SU-DHL-6 (cell line): ENCODE results near the gene SRCAP.
A peak's percentile ranks its signal among the peaks of the same experiment; 100 is the strongest.

ENCODE experiments used
- H2AFZ ChIP-seq: fragments of 200-600 bp; sonication (generic); 2 replicates; pipeline ENCODE4 v1.6.1; 2014; ENCODE audit warnings: low read depth, mild to moderate bottlenecking, moderate library complexity, mixed read lengths, antibody characterized with exemption, low read length; ENCODE audit not compliant: severe bottlenecking
- H3F3A ChIP-seq: fragments of 200-600 bp; shearing (Covaris generic); 2 replicates; pipeline ENCODE4 v1.6.0; 2016; ENCODE audit warnings: antibody characterized with exemption, mild to moderate bottlenecking; ENCODE audit not compliant: insufficient read depth
- H3K27ac ChIP-seq: fragments of 200-600 bp; sonication (generic); 2 replicates; pipeline ENCODE4 v1.5.1; 2016; ENCODE audit warnings: low read depth, mild to moderate bottlenecking, low read length, moderate library complexity, mixed read lengths
- H3K27me3 ChIP-seq: fragments of 200-600 bp; sonication (generic), shearing (Covaris generic); 2 replicates; pipeline ENCODE4 v1.6.0; 2014; ENCODE audit warnings: mild to moderate bottlenecking, low read length
- H3K36me3 ChIP-seq: fragments of 200-600 bp; sonication (generic); 2 replicates; pipeline ENCODE4 v1.6.1; 2014; ENCODE audit warnings: mild to moderate bottlenecking, low read length, mixed read lengths
- H3K4me2 ChIP-seq: fragments of 300-600, 200-600 bp; shearing (Covaris generic), sonication (generic); 2 replicates; pipeline ENCODE4 v1.6.0; 2014; ENCODE audit warnings: low read length, low read depth, mild to moderate bottlenecking; ENCODE audit not compliant: poor library complexity, severe bottlenecking
- H3K4me3 ChIP-seq: fragments of 200-600 bp; sonication (generic); 2 replicates; pipeline ENCODE4 v1.5.1; 2014; ENCODE audit warnings: antibody characterized with exemption, low read length, mild to moderate bottlenecking, mixed read lengths; ENCODE audit not compliant: insufficient read depth, poor library complexity, severe bottlenecking
- H3K79me2 ChIP-seq: fragments of 200-600 bp; sonication (generic); 2 replicates; pipeline ENCODE4 v1.6.1; 2014; ENCODE audit warnings: mild to moderate bottlenecking, low read length, moderate library complexity; ENCODE audit not compliant: insufficient read depth
- H3K9ac ChIP-seq: fragments of 200-600 bp; sonication (generic); 2 replicates; pipeline ENCODE4 v1.7.0; 2014; ENCODE audit warnings: mild to moderate bottlenecking, low read length
- H3K9me2 ChIP-seq: fragments of 200-600 bp; sonication (generic); replicated peaks from 2 replicates; pipeline ENCODE4 v1.6.1; 2014; ENCODE audit warnings: low read length; ENCODE audit not compliant: insufficient read depth
- H3K9me3 ChIP-seq: fragments of 200-600 bp; sonication (generic); 2 replicates; pipeline ENCODE4 v1.6.1; 2014; ENCODE audit warnings: low read length, mixed read lengths; ENCODE audit not compliant: insufficient read depth
- H4K20me1 ChIP-seq: fragments of 200-600 bp; sonication (generic); 2 replicates; pipeline ENCODE4 v1.6.1; 2014; ENCODE audit warnings: low read depth, mild to moderate bottlenecking, antibody characterized with exemption, low read length, moderate library complexity, mixed read lengths
- CTCF ChIP-seq: fragments of 200-600 bp; sonication (generic); IDR thresholded peaks from one replicate; pipeline ENCODE4 v1.5.1; 2017; ENCODE audit warnings: antibody characterized with exemption, mild to moderate bottlenecking, low read length, moderate library complexity; ENCODE audit not compliant: insufficient read depth, poor library complexity, severe bottlenecking
- EZH2phosphoT487 ChIP-seq: fragments of 200-600 bp; sonication (generic), shearing (Covaris generic); conservative IDR thresholded peaks from 2 replicates; pipeline ENCODE4 v1.6.1; 2018; ENCODE audit warnings: mild to moderate bottlenecking, antibody characterized with exemption, low read length, moderate library complexity, mixed read lengths

Gene SRCAP

GRCh38 chr16:30762991-30763725 lies 64.2 kb downstream of the SRCAP start:
- TF ChIP-seq EZH2phosphoT487 (no peak), CTCF (no peak)
- Histone ChIP-seq H3K4me2 (peak overlapping the region; percentile 69), H3F3A (peaks cover 11% of the 10 kb centered on the region; the same call in 1 of the 2 replicates), H2AFZ (no peak overlapping the region), H3K9ac (peak overlapping the region; percentile 80), H3K79me2 (peaks cover 15% of the 10 kb centered on the region), H3K27ac (no peak overlapping the region), H3K4me3 (peak overlapping the region; percentile 89), H4K20me1 (no peaks in the 10 kb centered on the region), H3K27me3 (no peaks in the 10 kb centered on the region), H3K9me3 (no peaks in the 10 kb centered on the region), H3K9me2 (no peaks in the 10 kb centered on the region), H3K36me3 (0 out of 2 replicates have a peak, but pooled peaks cover 3% of the 10 kb centered on the region)

- Histone ChIP-seq H3K9ac (no peak overlapping the region), H4K20me1 (no peaks in the 10 kb centered on the region), H3K4me3 (no peak overlapping the region), H2AFZ (no peak overlapping the region), H3F3A (peaks cover 11% of the 10 kb centered on the region; the same call in 1 of the 2 replicates), H3K79me2 (peaks cover 15% of the 10 kb centered on the region), H3K9me2 (no peaks in the 10 kb centered on the region), H3K27ac (no peak overlapping the region), H3K9me3 (no peaks in the 10 kb centered on the region), H3K27me3 (no peaks in the 10 kb centered on the region), H3K36me3 (0 out of 2 replicates have a peak, but pooled peaks cover 3% of the 10 kb centered on the region), H3K4me2 (no peak overlapping the region)
- TF ChIP-seq CTCF (no peak), EZH2phosphoT487 (no peak)
These were observed 65.1 kb downstream of the SRCAP start for GRCh38 chr16:30764086-30764485.

- no peak overlapping the region for H2AFZ ChIP-seq
- peaks cover 6% of the 10 kb centered on the region; the same call in 1 of the 2 replicates for H3F3A ChIP-seq
- no peak overlapping the region for H3K27ac ChIP-seq
- no peaks in the 10 kb centered on the region for H3K9me3 ChIP-seq
- no peaks in the 10 kb centered on the region for H3K9me2 ChIP-seq
- H4K20me1 ChIP-seq, result no peaks in the 10 kb centered on the region
- H3K4me3 ChIP-seq, result no peak overlapping the region
- no peak for TF ChIP-seq EZH2phosphoT487
- TF ChIP-seq CTCF, result no peak
- no peaks in the 10 kb centered on the region for H3K27me3 ChIP-seq
- H3K79me2 ChIP-seq, result peaks cover 15% of the 10 kb centered on the region
- H3K4me2 ChIP-seq, result no peak overlapping the region
- H3K36me3 ChIP-seq, result 0 out of 2 replicates have a peak, but pooled peaks cover 3% of the 10 kb centered on the region
- H3K9ac ChIP-seq, result no peak overlapping the region
These were observed 66.0 kb downstream of the SRCAP start for GRCh38 chr16:30764816-30765465.
